GM10847 (cell line): ENCODE measurements around the gene RUVBL1.
A peak's percentile ranks its signal among the peaks of the same experiment; 100 is the strongest.

ENCODE experiments used
- POLR2A ChIP-seq: IDR thresholded peaks from 2 replicates; pipeline ENCODE4 v1.6.1; 2011; ENCODE audit not compliant: insufficient read length; ENCODE audit errors: extremely low read depth

Gene RUVBL1

DNA sequence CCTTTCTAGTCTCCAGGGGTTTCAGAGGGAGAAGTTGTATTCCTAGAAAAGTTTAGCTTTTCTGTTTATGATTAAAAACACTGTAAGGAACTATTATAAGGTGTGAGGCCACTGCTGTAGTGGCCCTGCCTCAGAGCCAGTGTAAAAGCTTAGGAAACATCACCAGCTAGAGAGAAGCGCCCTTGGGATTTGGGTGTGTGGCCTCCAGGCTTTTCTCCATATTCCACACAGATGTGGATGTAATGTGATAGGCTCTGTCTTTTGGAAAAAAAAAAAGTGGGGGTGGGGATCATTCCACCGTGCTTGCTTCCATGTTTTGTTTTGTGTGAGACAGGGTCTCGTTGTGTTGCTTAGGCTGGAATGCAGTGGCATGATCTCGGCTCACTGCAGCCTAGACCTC, 57.5 kb downstream of the RUVBL1 start:
- TF ChIP-seq POLR2A, result no peak

DNA sequence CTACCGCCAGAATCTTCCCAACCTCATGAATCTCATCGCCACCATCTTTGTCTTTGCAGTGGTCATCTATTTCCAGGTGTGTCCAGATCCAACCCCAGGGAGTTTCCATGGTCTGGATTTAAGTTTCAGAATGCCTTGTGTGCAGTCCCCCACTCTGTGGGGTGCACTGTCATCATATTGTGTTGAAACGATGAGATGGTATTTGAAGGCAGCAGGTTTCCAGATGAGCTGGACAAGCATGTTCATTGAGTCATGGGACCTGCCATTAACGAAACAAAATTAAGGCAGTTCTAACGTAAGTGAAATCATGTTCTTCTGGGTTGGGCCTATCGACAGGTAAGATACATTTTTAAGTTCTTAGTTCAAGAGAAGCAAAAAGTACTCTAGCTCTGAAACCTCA, 58.6 kb downstream of the RUVBL1 start:
- TF ChIP-seq POLR2A, result no peak

DNA sequence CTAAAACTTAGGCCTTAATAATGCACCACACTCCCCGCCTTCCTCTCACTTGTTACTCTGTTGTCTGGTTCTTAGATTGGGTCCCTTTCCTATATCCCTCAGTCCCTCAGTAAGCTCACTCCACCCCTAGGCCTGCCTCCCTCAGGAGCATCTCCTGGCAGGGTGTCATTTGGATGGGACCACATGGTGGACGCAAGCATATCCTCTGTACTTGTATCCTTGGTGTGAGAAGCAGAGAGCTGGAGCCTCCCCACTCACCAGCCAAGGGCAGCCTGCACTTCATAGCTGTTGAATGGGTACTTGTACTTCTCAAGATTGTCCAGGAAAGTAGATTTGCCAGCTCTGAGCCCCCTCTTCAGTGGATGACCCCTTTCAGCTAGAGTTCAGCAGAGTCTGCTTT, 59.7 kb downstream of the RUVBL1 start:
- no peak for TF ChIP-seq POLR2A

DNA sequence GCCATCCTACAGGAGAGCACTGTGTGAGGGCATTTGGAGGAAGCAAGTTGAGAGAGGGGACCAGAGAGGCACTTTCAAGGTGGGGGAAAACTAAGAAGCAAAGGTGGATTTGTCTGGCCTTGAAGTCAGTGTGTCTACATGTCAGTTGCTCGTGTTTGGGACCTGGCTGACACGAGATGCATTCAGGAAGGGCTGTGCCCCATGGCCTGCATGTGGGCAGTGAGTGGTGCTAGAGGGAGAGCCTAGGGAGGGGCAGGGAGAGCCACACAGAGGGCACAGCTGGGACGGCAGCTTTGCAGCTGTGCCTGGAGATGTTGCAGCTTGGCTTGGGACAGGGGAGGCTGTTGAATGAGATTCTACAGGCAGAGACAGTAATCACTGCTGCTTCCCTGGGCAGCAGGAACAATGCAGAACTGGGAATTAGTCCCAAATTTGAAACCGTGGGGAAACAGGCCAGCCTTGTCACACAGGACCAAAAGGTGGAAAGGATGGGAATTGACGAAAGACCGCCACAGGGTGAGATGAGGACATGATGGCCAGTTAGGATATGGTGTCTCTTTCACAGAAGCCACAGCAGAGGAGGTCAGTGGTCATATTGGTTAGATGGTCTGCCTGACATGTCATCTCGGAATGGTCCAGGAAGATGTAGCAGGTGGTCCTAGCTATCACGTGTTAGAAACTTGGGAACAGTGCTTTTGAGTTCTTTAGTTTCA, 61.4 kb downstream of the RUVBL1 start:
- TF ChIP-seq POLR2A, result no peak

DNA sequence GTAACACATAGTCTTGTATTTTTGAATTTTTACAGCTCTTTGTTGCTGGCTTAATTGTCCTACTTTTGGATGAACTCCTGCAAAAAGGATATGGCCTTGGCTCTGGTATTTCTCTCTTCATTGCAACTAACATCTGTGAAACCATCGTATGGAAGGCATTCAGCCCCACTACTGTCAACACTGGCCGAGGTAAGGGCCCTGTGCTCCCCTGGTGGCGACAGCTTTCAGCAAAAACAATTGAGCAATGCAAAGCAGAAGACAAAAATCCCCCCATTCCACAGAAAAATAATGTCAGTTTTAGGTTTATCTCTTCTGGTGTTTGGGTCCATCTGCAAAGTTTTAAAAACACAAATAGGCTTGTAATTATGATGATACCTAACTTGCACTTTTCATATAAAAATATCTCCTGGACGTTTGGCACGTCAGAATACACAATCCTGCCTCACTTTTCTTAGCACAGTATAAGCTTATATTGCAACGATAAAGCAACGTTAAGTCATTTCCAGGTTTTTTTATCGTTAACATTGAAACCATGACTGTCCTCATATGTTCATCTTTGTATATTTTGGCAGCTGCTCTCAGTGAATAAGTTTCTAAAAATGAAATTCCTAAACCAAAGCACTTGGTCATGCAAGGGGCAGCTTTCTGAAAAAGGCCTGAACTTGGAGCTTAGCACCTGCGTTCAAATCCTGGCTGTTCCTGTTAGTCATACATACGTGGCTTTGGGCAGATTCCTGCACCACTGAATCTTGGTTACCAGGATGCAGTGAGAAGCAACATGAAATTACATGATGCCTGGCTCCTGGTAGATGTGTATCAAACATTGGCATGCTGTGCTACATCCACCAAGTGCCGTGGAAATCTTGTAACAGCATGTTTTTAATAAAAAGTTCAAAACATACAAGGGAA, 62.9 kb downstream of the RUVBL1 start:
- no peak for TF ChIP-seq POLR2A

DNA sequence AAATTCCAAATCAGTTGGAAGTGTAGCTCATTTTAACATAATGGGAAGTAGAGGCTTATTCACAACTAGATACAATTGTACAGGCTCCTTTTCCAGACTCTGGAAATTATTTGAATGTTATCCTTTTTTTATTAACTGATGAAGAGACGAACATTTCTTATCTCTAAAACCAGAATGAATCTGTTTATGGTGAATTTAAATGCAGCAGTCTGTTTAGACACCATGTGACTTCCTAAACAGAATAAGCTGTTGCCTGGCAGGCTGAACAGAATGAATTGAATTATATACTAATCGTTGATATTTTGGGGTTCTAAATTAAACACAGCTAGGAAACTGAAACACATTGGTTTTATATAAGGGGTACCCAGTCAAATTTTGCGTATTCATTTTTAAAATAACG, 67.4 kb downstream of the RUVBL1 start:
- no peak for TF ChIP-seq POLR2A

DNA sequence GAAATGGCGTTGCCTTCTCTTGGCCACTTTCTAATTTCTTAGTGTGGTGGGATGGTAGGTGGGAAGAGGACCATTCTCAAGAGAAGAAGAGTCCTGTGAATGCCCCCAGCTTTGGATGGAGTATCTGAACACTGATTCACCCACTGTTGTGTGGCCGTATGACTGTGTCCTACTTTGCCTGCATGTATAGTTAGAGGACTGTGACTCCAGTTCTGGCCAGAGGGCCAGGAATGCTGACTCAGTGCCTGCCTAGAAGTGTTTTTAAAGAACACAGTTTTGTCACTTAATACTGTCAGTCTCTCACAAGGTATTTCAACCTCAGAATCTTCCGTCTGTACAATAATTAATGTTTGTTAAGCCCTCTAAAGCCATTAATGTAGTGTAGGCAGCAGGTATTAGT, 69.2 kb downstream of the RUVBL1 start:
- no peak for TF ChIP-seq POLR2A

DNA sequence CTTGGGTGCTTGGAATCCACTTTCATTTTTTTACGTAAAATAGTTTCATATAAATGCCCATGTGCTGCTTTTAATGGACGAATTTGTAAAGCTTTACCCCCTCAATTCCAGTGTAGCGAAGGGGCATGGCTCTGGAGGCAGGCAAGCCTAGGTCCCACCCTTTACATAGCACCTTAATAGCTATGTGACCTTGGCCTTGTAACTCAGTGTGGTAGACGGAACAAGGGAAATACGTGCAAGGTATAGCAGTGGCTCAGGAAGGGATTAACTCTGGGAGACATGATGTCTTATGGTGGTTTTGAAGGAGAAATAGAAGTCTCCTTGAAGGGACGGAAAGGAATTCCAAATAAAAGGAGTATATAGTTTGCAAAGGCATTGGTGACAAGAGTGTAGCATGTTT, 70.0 kb downstream of the RUVBL1 start:
- TF ChIP-seq POLR2A, result no peak

DNA sequence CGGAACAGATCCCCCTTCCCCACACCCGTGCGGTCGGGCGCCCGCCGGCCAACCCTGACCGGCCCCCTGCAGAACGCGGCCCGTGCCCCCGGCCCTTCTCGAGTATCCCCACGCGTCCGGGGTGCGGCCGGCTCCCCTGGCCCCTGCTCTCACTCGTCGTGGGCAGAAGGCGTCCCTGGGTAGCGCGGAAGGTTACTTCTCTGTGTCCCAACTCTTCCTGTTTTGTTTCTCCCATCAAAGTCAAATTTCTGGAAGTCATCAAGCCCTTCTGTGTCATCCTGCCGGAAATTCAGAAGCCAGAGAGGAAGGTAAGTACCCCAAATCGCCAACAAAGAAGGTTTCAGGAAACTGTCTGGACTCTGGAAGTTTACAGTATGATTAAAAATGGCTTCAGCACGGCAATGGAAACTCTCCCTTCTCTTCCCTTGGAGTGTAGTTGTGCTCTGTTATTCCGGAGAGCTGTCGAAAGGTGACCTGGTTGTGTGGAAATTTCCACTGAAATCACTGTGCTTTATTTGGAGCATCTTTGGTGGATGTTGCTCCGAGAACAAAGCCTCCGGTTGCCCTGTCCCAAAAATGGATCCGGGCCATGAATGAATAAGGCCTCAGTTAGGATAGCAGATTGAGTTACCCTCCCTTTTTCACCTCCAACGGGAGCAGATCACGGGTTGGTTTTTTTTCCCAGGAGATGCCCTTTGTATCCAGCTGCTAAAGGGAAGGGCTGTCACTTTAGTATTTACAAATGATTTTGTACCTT, 70.8 kb downstream of the RUVBL1 start:
- no peak for TF ChIP-seq POLR2A

DNA sequence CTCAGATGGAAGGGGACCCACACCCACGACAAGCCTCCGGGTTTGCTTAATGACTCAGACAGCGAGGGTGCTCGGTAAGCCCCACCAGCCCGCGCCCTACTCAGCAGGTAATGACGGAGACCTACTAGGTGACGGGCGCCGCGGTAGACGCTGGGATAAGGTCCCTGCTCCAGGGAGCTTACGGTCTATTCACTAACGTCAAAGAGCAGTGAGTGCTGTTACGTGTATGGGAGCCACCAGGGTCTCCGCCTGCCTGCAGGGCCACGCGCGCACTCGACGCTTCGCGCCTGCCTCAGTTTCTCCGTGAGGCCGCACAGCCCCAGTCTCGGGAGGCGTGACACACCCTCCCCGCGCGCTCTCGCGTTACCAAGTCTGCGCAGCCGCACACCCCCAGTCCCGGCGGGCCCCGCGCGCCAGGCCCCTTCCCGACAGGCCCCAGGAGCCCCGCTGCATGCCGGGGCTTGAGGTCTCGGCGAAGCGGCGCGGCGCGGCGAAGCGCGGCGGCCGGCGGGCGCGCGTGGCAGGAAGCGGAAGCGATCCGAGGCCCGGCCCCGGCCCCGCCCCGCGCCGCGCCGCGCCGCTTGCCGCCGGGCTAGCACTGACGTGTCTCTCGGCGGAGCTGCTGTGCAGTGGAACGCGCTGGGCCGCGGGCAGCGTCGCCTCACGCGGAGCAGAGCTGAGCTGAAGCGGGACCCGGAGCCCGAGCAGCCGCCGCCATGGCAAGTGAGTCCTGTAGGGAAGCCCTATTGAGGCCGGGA, 71.6 kb downstream of the RUVBL1 start, which contains the start of gene SEC61A1:
TSS of gene SEC61A1 (plus strand) at position 601 of the 758 bp plus-strand sequence. CDS start at position 717, 116 bp downstream.
- peak; percentile 97 for TF ChIP-seq POLR2A

DNA sequence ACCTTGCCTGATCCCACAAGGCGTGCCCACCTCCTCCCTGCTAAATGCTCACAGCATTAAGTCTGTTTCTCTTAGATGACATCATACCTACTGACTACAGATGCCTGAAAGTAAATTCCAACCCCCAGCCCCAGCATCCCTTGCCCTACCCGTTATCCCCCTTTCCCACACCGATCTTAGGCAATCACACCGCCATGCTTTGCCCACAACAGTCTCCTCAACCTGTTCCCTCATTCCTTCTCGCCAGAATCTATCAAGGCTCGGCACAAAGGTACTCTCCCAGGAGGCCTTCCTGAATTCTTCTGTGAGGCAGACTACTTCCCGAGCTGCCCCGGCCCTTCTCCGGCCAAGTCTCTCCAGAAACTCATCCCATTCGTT, 72.2 kb downstream of the RUVBL1 start:
- no peak for TF ChIP-seq POLR2A

DNA sequence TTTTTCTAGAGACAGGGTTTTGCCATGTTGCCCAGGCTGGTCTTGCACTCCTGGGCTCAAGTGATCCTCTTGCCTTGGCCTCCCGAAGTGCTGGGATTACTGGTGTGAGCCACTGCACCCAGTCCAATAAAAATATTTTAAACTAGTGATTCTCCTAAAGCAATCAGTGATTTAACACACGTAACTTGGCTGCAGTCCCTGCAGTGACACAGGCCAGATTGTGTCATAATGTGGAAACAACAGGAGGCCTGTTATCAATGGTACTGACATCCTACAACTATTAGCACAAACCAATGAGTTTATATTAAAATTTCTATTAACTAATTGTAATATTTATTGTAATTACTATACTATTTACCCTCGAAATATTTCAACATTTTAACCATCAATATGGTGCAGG, 73.0 kb downstream of the RUVBL1 start:
- no peak for TF ChIP-seq POLR2A

DNA sequence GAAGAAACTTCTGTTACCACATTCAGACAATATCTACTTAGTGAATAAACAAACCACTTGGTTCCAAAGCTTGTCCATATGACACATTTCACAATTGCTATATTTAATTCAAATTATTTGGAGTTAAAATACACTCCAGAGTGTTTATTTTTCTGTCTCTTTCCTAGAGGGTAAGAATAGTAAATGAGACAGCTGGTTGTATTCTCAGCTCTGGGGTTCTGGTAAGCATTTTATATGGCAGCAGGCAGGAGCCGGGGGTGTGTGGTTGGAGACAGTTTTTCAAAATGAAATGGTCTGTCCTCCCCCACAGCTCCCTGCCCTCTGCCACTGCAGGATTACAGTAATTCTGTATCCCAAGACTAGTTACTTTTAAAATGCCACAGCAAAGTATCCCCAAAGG, 82.3 kb downstream of the RUVBL1 start:
- TF ChIP-seq POLR2A, result no peak

DNA sequence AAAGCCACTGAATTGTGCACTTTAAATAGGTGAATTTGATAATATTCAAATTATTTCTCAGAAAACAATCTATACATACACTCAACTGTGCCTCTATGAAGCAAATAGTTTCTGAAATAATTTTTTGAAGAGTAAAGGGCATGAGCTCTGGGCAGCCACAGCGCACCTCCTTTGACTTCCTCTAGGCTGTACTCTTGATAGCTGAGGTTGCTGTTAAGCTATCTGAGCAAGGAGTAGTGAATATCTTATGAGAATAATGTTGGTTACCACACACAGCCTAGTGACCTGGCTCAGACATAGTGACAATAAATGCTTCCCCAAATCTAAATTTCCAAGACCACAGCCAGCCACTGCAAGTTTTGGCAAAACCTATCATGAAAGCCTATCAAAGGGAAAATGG, 83.0 kb downstream of the RUVBL1 start:
- no peak for TF ChIP-seq POLR2A

DNA sequence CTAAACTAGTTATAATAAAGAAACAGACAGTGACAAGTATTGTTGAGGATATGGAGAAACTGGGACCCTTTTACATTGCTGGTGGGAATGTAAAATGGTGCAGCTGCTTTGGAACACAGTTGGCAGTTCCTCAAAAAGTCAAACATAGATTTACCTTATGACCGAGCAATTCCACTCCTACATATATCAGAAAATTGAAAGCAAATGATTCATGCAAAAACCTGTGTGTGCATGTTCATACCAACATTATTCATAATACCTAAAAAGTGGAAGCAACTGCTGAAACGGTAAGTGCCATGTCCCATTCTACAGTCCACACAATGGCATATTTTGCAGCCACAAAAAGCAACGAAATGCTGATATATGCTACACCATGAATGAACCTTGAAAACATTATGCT, 83.6 kb downstream of the RUVBL1 start:
- no peak for TF ChIP-seq POLR2A
